WTC11 (cell line): Measurements from ENCODE around the gene GREM1. TPM values are rescaled to one million over a fixed set of nuclear protein-coding genes. Genes with fewer than 3 reads are reported as not detected.

Experiments
- ATAC-seq: fragments of 200-7000 bp; cut with Tn5 transposase; 2 replicates; pipeline ENCODE4 v1.10.0; 2021; ENCODE audit warnings: mild to moderate bottlenecking, moderate library complexity
- CTCF ChIA-PET: fragments of 300-600 bp; sonication (Branson Sonifier 250); formaldehyde crosslinking; loops from one replicate; lab custom pipeline; 2021; ENCODE audit warnings: antibody characterized with exemption; lab: Charles Lee
- POLR2A ChIA-PET: fragments of 350-600 bp; sonication (Branson Sonifier 250); formaldehyde crosslinking; loops from one replicate; lab custom pipeline; 2021; ENCODE audit warnings: antibody characterized with exemption; lab: Charles Lee
- DNase-seq: peaks from one replicate; pipeline ENCODE4 v3.0.0; 2021; ENCODE audit warnings: low spot score
- H3K27ac Mint-ChIP-seq: 2 replicates; pipeline ENCODE4 v1.8.0; 2021; ENCODE audit warnings: mixed read lengths
- H3K27me3 Mint-ChIP-seq: 2 replicates; pipeline ENCODE4 v1.8.0; 2021; ENCODE audit warnings: low read depth, mild to moderate bottlenecking, moderate library complexity, mixed read lengths
- H3K36me3 Mint-ChIP-seq: 2 replicates; pipeline ENCODE4 v1.8.0; 2021; ENCODE audit warnings: mixed read lengths
- H3K4me1 Mint-ChIP-seq: 2 replicates; pipeline ENCODE4 v1.8.0; 2022; ENCODE audit warnings: mixed read lengths
- H3K4me3 Mint-ChIP-seq: 2 replicates; pipeline ENCODE4 v1.8.0; 2021; ENCODE audit warnings: mild to moderate bottlenecking, moderate library complexity, mixed read lengths
- H3K9me3 Mint-ChIP-seq: 2 replicates; pipeline ENCODE4 v1.8.0; 2021; ENCODE audit warnings: mixed read lengths
- AFF4 ChIP-seq: sonication (generic); formaldehyde crosslinking; IDR thresholded peaks from 2 replicates; pipeline ENCODE4 v1.8.1; 2023; ENCODE audit warnings: mild to moderate bottlenecking, missing genetic modification reagents, borderline replicate concordance
- AR ChIP-seq: fragments of 250-450 bp; sonication (Bioruptor Pico); IDR thresholded peaks from 2 replicates; pipeline ENCODE4 v1.9.0; 2021; ENCODE audit warnings: mild to moderate bottlenecking
- CREB1 ChIP-seq: sonication (generic); formaldehyde crosslinking; IDR thresholded peaks from 2 replicates; pipeline ENCODE4 v1.8.0; 2023; ENCODE audit warnings: mild to moderate bottlenecking, missing genetic modification reagents
- ELF4 ChIP-seq: sonication (generic); formaldehyde crosslinking; IDR thresholded peaks from 2 replicates; pipeline ENCODE4 v1.8.1; 2022; ENCODE audit warnings: low read depth, mild to moderate bottlenecking, moderate library complexity, missing genetic modification reagents
- EMX1 ChIP-seq: fragments of 250-450 bp; sonication (Bioruptor Pico); IDR thresholded peaks from 2 replicates; pipeline ENCODE4 v1.8.0; 2021; ENCODE audit warnings: mild to moderate bottlenecking
- ESRRA ChIP-seq: sonication (generic); formaldehyde crosslinking; IDR thresholded peaks from 2 replicates; pipeline ENCODE4 v1.8.1; 2022; ENCODE audit warnings: mild to moderate bottlenecking, missing genetic modification reagents, borderline replicate concordance
- FOXK1 ChIP-seq: sonication (generic); formaldehyde crosslinking; IDR thresholded peaks from 2 replicates; pipeline ENCODE4 v1.8.0; 2022; ENCODE audit warnings: mild to moderate bottlenecking, moderate library complexity, missing genetic modification reagents
- FOXP1 ChIP-seq: sonication (generic); formaldehyde crosslinking; IDR thresholded peaks from 2 replicates; pipeline ENCODE4 v1.8.0; 2022; ENCODE audit warnings: missing genetic modification reagents, mild to moderate bottlenecking, moderate library complexity, borderline replicate concordance
- HMGA2 ChIP-seq: fragments of 250-450 bp; sonication (Bioruptor Pico); IDR thresholded peaks from 2 replicates; pipeline ENCODE4 v1.4.0; 2021; ENCODE audit warnings: mild to moderate bottlenecking, moderate library complexity
- IRF2 ChIP-seq: sonication (generic); formaldehyde crosslinking; IDR thresholded peaks from 2 replicates; pipeline ENCODE4 v1.8.0; 2022; ENCODE audit warnings: low read depth, missing genetic modification reagents, borderline replicate concordance
- JUN ChIP-seq: sonication (generic); formaldehyde crosslinking; IDR thresholded peaks from 2 replicates; pipeline ENCODE4 v1.8.0; 2023; ENCODE audit warnings: mild to moderate bottlenecking, missing genetic modification reagents
- MYBL2 ChIP-seq: sonication (generic); formaldehyde crosslinking; IDR thresholded peaks from 2 replicates; pipeline ENCODE4 v1.8.1; 2023; ENCODE audit warnings: mild to moderate bottlenecking, moderate library complexity, missing genetic modification reagents
- NFYB ChIP-seq: sonication (generic); formaldehyde crosslinking; conservative IDR thresholded peaks from 2 replicates; pipeline ENCODE4 v1.8.0; 2022; ENCODE audit warnings: low read depth, missing genetic modification reagents
- NR1H2 ChIP-seq: sonication (generic); formaldehyde crosslinking; IDR thresholded peaks from 2 replicates; pipeline ENCODE4 v1.9.0; 2021; ENCODE audit warnings: mild to moderate bottlenecking, moderate library complexity, missing genetic modification reagents
- NR3C1 ChIP-seq: sonication (generic); formaldehyde crosslinking; conservative IDR thresholded peaks from 2 replicates; pipeline ENCODE4 v1.8.1; 2023; ENCODE audit warnings: low read depth, mild to moderate bottlenecking, missing genetic modification reagents
- RELA ChIP-seq: sonication (generic); formaldehyde crosslinking; IDR thresholded peaks from 2 replicates; pipeline ENCODE4 v1.8.1; 2022; ENCODE audit warnings: missing genetic modification reagents, mild to moderate bottlenecking, borderline replicate concordance
- SP1 ChIP-seq: sonication (generic); formaldehyde crosslinking; conservative IDR thresholded peaks from 2 replicates; pipeline ENCODE4 v1.8.1; 2022; ENCODE audit warnings: missing genetic modification reagents
- TCF7 ChIP-seq: sonication (generic); formaldehyde crosslinking; IDR thresholded peaks from 2 replicates; pipeline ENCODE4 v1.8.0; 2022; ENCODE audit warnings: mild to moderate bottlenecking, low read depth, missing genetic modification reagents, moderate library complexity
- TEAD4 ChIP-seq: sonication (generic); formaldehyde crosslinking; IDR thresholded peaks from 2 replicates; pipeline ENCODE4 v1.8.0; 2022; ENCODE audit warnings: mild to moderate bottlenecking, missing genetic modification reagents
- ZNF317 ChIP-seq: sonication (generic); formaldehyde crosslinking; IDR thresholded peaks from 2 replicates; pipeline ENCODE4 v1.8.1; 2023; ENCODE audit warnings: low read depth, mild to moderate bottlenecking, moderate library complexity, missing genetic modification reagents, borderline replicate concordance
- ZNF416 ChIP-seq: fragments of 250-450 bp; sonication (Bioruptor Pico); IDR thresholded peaks from 2 replicates; pipeline ENCODE4 v1.9.0; 2021; ENCODE audit warnings: mild to moderate bottlenecking, inconsistent platforms
- ZNF671 ChIP-seq: fragments of 250-450 bp; sonication (Bioruptor Pico); IDR thresholded peaks from 2 replicates; pipeline ENCODE4 v1.8.0; 2021; ENCODE audit warnings: mild to moderate bottlenecking
- total RNA-seq: library from RNA; stranded (reverse); gene quantifications from 3 replicates; pipeline ENCODE4 v1.2.3, GENCODE V29; 2021
- TF ChIP-seq, protein P1 (sequence below): sonication (generic); formaldehyde crosslinking; IDR thresholded peaks from 2 replicates; pipeline ENCODE4 v1.8.0; 2022; ENCODE audit warnings: mild to moderate bottlenecking, missing genetic modification reagents
- TF ChIP-seq, protein P2 (sequence below): sonication (generic); formaldehyde crosslinking; IDR thresholded peaks from 2 replicates; pipeline ENCODE4 v1.8.0; 2022; ENCODE audit warnings: mild to moderate bottlenecking, missing genetic modification reagents
- TF ChIP-seq, protein P3 (sequence below): sonication (generic); formaldehyde crosslinking; IDR thresholded peaks from 2 replicates; pipeline ENCODE4 v1.8.1; 2023; ENCODE audit warnings: mild to moderate bottlenecking, missing genetic modification reagents
- TF ChIP-seq, protein P4 (sequence below): fragments of 250-450 bp; sonication (Bioruptor Pico); IDR thresholded peaks from 2 replicates; pipeline ENCODE4 v1.8.0; 2021; ENCODE audit warnings: mild to moderate bottlenecking

GREM1 gene
- total RNA-seq, 1 experiment from 2014 or later: 0.59 TPM

- Mint-ChIP-seq H3K36me3 (no peaks in the 10 kb centered on the region), H3K4me1 (no peaks in the 10 kb centered on the region), H3K27ac (no peak overlapping the region), H3K27me3 (no peaks in the 10 kb centered on the region), H3K9me3 (no peaks in the 10 kb centered on the region), H3K4me3 (no peak overlapping the region)
- POLR2A ChIA-PET: no interaction called here
- CTCF ChIA-PET: interaction anchor here (1.3 kb wide), 1 partner anchor 116 kb away, joined by 3 read pairs; no protein-coding TSS in a partner anchor
- DNase-seq: no peak
- ATAC-seq: no peak
- TF ChIP-seq FOXK1 (CRISPR knock-in tag) (no peak), HMGA2 (CRISPR knock-in tag) (no peak), ZNF671 (CRISPR knock-in tag) (no peak), SP1 (CRISPR knock-in tag) (no peak), ELF4 (CRISPR knock-in tag) (no peak), IRF2 (CRISPR knock-in tag) (no peak), EMX1 (no peak), ZNF416 (CRISPR knock-in tag) (no peak), TCF7 (CRISPR knock-in tag) (no peak), AFF4 (CRISPR knock-in tag) (no peak), CREB1 (CRISPR knock-in tag) (no peak), JUN (CRISPR knock-in tag) (no peak), ZNF317 (CRISPR knock-in tag) (no peak)
- TF ChIP-seq, protein P1, sequence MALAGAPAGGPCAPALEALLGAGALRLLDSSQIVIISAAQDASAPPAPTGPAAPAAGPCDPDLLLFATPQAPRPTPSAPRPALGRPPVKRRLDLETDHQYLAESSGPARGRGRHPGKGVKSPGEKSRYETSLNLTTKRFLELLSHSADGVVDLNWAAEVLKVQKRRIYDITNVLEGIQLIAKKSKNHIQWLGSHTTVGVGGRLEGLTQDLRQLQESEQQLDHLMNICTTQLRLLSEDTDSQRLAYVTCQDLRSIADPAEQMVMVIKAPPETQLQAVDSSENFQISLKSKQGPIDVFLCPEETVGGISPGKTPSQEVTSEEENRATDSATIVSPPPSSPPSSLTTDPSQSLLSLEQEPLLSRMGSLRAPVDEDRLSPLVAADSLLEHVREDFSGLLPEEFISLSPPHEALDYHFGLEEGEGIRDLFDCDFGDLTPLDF (CRISPR knock-in tag): no peak
- TF ChIP-seq, protein P2, sequence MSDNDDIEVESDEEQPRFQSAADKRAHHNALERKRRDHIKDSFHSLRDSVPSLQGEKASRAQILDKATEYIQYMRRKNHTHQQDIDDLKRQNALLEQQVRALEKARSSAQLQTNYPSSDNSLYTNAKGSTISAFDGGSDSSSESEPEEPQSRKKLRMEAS: no peak
Observed at GRCh38 chr15:32767236-32767635, 49.4 kb downstream of the GREM1 start.

GRCh38 chr15:32774022-32774421 lies 56.2 kb downstream of the GREM1 start:
- Mint-ChIP-seq H3K9me3 (peaks cover 9% of the 10 kb centered on the region), H3K27ac (no peak overlapping the region), H3K4me1 (no peaks in the 10 kb centered on the region), H3K36me3 (peaks cover 5% of the 10 kb centered on the region), H3K27me3 (no peaks in the 10 kb centered on the region), H3K4me3 (no peak overlapping the region)
- ATAC-seq: no peak
- ChIA-PET CTCF (no interaction called here), POLR2A (no interaction called here)
- TF ChIP-seq, protein P3, sequence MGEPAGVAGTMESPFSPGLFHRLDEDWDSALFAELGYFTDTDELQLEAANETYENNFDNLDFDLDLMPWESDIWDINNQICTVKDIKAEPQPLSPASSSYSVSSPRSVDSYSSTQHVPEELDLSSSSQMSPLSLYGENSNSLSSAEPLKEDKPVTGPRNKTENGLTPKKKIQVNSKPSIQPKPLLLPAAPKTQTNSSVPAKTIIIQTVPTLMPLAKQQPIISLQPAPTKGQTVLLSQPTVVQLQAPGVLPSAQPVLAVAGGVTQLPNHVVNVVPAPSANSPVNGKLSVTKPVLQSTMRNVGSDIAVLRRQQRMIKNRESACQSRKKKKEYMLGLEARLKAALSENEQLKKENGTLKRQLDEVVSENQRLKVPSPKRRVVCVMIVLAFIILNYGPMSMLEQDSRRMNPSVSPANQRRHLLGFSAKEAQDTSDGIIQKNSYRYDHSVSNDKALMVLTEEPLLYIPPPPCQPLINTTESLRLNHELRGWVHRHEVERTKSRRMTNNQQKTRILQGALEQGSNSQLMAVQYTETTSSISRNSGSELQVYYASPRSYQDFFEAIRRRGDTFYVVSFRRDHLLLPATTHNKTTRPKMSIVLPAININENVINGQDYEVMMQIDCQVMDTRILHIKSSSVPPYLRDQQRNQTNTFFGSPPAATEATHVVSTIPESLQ (CRISPR knock-in tag): no peak
- TF ChIP-seq FOXP1 (no peak), NR3C1 (CRISPR knock-in tag) (no peak), MYBL2 (no peak), ELF4 (CRISPR knock-in tag) (no peak), NR1H2 (CRISPR knock-in tag) (no peak), RELA (CRISPR knock-in tag) (no peak), NFYB (CRISPR knock-in tag) (no peak), TEAD4 (CRISPR knock-in tag) (no peak), AR (no peak), ESRRA (no peak)
- TF ChIP-seq, protein P4, sequence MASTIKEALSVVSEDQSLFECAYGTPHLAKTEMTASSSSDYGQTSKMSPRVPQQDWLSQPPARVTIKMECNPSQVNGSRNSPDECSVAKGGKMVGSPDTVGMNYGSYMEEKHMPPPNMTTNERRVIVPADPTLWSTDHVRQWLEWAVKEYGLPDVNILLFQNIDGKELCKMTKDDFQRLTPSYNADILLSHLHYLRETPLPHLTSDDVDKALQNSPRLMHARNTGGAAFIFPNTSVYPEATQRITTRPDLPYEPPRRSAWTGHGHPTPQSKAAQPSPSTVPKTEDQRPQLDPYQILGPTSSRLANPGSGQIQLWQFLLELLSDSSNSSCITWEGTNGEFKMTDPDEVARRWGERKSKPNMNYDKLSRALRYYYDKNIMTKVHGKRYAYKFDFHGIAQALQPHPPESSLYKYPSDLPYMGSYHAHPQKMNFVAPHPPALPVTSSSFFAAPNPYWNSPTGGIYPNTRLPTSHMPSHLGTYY (CRISPR knock-in tag): no peak
- TF ChIP-seq, all 79 proteins: peak for 0
- DNase-seq: no peak
